Stimulated activated CD4-positive, alpha-beta T cell treated with anti-CD3 and anti-CD28 coated beads, Interleukin-1b, Interleukin-23, amount 100 ng/mL, for 4 hours (primary cell): ENCODE data around the gene ETFA.

Experiments
- DNase-seq, 2 donors: peaks; one replicate each; pipeline ENCODE4 v3.0.0-alpha.2; 2020; ENCODE audit warnings: low read depth in 2 of 2

The ETFA gene

DNA sequence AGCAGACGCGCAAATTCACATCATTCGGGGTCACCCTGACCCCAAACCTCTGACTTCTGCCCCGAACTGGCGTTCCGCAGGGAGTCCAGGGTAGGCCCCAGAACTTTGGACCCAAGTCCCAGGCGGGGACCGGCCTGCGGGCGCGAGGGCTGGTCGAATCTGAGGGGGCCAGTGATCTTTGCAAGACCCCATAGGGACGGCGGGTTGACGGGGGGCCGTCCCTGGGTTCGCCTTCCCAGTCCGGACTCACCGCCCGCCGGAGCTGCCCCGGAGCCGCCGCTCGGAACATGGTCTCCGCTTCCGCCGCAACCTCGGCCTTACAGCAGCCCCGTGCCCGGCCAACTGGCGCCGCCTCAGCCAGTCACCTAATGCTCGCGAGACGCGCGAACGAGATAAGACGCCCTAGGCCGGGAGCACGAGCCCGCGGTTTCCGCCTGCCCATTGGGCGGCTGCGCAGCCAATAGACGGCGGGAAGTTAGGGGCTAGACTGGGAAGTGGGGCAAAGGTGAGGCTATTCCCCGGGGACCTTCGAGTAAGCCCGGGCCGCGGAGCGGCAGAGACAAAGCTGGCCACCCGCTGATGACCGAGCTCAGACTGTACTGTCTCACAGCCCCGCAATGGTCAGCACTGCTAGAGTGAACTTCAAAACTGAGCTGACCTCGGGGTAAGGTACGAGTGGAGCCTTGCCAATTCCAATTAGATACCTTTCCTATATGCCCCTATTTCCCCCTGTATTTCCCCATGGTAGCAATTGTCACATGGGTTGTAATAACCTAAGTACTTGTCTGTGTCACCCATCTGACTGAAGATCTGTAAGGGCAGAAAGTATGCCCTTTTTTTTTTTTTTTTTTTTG is at the start of gene ETFA:
Gene ETFA, minus strand, starts transcription at position 370 of the 854 bp plus-strand sequence. Its CDS starts 81 bp downstream, at position 289.
- DNase-seq, result peak; percentile 78 to 89

DNA sequence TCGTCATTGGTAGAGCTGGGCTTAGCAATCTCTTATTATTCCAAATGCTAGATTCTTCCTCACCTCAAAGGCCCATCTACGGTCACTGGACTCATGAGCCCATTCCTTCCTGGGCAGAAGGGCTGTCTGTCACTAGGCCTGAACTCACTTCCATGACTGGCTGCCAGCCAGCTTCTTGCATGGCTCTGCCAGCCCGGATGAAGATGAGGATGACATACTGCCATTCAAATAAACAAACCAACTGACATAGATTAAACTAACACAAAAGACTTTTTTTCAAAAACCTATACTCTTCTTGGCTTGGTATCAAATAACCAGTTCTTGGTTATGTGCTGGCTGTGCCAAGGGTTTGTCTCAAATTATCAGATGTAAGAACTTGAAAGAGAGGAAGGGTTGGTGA is 49.1 kb upstream of the ETFA start:
- no peak for DNase-seq

DNA sequence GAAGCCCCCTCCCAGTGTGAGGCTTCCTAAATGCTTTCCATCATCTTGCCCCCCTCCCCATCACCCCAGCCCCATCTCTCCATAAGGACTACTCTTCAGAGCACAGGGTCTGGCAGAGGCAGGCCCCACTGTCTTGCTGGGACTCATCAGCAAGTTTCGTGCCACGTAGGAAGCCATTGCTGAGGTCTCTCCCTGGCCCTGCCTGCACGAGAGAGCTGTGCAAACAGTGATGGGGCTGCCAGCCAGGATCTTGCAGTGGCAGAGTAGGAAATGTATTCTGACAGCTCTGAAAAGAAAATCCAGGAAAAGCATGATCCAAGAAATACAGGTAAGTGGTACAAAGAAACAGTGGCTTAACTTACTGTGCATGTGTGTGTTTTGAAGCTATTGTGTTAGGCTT is 47.9 kb upstream of the ETFA start:
- DNase-seq, result no peak

DNA sequence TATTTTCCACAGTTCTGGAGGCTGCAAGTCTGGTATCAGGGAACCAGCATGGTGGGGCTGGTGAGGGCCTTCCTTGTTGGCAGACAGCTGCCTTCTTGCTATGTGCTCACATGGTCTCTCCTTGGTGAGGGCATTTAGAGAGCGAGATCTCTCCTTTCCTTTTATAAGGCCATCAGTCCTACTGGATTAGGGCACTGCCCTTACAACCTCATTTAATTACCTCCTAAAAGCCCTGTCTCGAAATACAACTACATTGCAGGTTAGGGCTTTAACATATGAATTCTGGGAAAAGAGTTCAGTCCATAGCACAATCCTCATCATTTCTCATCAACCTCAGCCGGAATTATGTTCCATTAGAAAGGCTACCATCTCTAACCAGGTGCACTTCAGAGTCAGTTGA is 47.2 kb upstream of the ETFA start:
- no peak for DNase-seq

DNA sequence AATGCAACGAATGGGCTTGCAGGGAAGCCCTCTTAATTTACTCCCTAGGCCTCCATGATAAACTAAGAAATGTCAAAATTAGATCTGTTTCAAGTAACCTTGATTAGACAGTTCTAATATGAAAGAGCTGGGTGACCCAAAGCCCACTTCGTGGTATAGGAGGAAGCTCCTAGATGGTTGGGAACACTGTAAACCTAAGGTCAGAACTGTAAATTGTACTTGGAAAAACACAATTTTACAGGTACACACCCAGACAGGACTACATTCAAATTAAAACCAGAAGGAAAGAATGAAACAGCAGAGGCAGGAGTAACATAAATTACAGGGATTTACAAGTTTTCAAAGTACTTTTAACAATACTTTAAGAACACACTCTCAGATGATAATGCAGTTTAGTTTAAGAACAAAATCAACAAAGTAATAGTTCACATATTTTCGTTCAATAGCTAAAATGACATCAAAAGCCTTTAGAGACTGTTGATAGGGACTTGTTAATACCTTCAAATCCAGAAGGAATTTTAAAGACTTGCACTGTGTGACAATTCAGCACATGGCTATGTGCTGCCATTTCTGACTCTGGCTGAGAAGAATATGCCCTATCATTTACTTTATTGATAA is 43.7 kb upstream of the ETFA start:
- no peak for DNase-seq

DNA sequence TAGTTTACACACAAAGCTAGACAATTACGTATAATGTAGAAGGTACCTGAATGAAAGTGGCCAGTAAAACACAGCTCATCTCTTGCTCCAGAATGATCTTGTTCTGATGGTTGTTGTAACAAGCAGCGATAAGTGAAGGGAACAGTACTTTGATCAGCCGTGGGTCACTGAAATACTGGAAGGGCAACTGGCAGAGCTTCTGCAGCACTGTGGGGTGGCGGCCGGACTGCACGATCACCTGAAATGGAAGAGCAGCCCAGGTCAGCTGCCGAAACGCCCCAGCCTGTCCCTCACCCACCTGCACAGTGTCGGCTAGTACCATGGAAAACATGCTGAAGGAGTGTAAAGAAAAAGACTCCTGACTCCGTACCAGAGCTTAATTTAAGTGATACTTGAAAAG is 42.6 kb upstream of the ETFA start:
- no peak for DNase-seq

DNA sequence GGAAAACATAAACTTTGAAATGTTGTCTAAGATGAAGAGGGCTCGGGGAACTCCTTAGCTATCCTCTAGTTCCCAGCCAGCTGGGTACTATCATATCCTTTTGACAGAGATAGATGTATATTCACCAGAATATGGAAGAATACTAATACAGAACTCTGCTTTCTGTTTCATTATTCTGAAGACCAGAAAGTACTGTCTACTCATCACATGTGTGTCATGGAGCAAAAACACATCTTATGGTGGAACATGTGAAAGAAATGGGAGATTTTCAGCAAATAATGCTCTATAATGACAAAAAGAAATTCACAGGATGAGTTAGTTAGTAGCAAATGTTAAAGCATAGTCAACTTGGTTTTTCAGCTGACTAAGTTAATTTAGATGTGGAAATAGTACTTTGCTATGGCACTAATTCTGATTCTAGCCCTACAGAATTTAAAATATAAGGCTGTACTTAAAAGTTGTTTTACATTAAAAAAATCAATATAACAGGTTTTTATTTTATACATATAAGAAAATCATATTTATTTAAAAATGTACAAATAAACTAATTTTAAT is 41.8 kb upstream of the ETFA start:
- DNase-seq, result no peak

DNA sequence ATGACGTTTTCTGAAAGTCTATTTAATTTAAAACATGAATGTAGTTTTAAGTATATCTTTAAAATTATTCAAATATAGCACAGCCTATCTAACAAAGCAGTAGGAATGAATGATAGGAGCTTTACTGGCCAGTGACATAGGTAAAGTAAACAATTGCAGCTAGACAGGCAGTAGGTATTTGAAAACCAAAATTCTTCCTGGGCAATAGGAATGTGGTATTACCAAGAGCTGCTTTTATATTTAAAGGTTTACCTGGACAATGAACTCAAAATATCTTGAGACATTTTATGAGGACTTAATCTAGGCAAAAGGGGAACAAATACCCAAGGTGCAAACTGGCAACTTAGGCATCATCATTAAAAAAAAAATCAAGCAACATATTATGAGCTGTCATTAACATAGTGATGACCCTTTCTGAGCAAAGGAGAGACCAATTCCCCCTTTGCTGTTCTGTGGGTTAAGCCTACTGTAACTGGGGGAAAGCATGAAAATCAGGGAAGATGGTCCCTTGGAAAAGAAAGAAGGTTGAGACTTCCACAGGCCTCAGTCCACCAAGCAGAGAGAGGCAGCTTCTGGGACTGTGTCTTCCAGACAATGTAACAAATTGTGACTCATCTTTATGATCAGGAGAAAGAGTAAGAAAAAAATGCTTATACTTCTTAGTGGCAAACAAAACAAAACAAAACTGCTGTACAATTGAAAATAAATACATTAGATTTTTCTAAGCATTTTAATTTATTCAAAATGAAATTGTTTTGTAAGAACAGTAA is 38.2 kb upstream of the ETFA start:
- no peak for DNase-seq

DNA sequence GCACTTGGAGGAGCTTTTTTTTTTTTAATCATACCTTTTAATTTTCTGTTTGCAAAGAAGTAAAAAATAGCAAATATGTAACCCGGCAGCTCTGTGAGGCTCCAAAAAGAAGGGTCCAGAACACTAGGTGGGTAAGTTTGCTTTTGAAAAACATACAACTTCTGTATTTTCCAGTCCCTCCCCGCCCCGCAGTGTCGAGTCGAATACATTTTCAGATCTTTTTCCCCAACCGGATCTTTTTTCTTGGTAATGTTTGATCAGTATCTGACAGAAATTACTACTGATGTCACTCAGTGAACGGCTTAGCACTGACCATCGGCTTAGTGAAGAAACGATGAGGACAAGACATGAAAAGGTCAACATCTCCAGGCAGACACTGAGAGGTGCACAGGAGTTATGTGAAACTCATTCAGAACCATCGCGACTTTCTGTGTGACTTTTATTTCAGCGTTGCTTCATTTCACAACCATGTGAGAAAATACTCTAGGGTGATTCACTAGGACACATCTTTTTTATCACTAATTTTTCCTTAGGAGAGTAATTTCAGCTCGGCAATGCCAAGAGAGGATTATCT is 36.3 kb upstream of the ETFA start:
- no peak for DNase-seq

DNA sequence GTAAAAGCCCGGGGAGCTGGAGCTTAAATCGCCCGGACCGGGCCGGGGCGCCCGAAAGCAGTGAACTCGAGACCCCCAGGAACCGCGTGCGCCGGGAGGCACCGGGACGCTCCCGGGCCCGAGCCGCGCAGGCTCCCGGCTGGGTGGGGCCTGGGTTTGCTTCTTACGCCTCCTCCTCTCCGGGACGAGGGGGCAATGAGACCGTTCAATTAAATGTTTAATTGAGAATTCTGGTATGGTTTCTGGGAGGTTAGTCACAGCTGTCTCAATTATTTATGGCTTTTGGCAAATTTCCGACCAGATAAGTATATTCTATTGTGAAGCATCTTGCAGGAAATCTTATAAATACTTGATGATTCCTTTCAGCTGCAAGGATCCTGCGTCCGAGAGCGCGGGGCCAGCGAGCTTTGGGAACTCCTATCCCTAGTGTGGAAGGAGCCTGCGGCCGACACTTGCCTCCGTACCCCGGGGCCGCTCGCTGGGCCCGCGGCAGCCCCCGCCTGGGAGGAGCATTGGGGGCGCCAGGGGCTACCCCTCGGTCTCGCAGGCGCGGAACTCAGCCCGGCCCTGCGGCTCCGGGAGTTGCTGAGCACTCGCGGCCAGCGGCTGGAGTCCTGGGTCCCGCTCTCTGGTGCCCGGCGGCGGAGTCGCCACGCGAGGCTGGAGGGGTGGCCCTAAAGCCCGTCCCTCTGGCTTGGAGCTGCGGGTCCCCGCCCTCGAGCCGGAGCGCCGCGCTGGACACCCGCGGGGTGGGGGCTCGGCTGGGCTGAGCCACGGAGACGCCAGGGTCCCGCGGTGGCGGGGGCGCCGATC is 35.6 kb upstream of the ETFA start:
- no peak for DNase-seq

DNA sequence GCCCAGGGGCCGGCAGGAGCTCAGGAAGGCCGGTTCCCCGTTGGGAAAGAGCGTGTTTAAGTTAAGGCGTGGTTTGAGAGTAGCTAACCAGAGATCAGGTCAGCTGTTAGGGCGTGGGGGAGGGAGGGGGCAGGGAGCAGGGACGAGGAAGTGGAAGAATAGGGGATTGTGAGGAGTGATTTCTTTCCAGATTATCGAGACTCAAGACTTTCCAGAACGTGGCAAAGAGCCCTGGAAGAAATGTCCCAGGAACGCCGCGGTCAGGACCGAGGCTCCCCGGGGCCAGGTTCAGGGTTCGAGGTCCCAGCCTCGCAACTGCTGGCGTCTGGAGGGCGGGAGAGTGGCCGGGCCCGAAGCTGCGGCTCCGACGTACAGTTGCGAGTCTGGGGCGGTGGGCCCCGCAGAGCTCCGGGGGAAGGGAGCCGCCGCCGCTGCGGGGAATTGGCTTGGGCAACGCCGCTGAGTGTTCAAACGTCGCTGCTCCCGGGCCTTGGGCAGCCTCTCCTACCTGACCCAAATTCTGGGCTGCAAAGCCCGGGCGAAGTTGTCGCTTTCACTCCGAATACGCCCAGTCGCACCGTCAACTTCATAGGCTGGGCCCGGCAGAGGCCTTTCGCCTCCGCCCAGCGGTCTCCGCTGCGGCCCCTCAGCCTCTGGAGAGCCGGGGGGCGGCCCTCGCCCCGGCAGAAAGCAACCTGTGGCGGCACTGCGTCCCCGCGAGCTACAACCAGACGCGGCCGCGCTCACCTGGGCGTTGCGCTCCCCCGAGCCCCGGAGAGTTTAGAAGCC is 34.8 kb upstream of the ETFA start:
- peak in 1 of 2 donors; percentile 9 for DNase-seq

DNA sequence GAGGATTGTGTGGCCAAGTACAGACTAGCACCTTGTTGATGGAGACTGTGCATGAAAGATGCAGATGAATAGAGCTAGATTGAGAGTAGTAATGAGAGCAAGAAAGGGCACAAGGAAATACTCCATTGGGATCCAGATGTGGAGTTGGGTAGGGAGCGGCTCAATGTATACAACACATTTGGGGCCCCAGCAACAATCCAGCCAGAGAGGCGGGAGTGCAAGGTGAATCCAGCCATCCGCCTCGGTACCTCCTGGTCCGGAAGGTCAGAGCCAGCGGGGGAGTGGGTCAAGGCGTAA is 34.3 kb upstream of the ETFA start:
- no peak for DNase-seq

DNA sequence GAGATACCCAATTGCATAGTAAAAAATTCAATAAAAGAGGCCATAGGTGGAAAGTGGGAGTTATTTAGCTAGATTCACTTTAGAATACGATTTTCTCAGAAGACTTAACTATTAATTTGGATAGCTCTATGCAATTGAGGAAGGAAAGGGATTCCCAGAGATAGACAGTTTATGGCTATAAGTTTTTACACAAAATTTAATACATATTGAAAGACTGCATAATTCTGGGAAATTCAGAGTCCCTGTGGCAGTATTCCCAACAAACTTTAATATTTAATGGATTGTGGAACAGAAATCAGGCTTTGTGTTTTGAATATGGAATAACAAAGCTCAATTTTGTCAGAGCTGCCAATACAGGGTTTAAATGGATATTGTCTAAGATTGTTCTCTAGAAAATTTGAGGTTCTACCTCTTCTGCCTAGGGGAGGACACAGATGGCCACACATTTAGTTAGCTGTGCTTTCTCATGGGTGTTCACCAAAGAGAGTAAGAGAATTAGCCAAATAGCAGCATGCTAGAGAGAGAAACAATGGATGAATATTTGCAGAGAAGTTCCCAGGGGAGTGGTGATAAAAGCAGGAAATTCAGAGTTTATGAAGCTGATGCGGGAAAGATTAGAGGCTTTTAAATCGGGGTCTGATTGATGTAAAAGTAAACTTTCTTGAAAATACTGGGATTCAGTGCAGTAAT is 33.8 kb upstream of the ETFA start:
- DNase-seq, result no peak

DNA sequence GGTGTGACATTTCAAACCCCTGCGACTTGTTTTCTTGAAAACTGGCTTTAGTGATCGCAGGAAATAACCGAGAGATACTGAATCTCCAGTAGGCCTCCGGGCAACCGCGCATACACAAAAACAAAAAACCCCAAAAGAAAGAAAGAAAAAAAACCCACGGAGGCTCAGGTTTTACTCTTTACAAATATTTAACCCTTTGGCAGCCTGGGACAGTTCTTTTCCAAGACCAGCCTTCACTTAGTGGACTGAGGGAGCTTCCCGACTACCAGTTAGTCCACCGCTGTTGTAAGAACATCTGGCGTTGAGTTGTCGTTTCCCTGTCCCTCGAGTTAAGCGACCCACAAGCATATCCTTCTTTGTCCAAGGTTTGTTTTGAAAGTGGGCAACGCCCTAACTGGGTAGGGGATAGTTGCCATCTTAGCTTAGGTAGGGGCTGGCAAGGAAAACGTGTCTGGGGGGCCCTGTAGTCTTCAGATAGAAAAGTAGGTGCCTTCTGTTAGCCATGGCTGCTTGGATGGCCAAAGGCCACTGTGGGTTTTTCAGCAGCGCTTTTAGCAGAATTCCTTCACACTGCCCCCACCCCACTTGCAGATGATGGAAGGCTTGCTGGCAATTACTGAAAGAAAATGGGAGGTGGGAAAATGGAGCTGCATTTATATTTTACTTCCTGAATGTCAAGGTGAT is 32.2 kb upstream of the ETFA start:
- no peak for DNase-seq

DNA sequence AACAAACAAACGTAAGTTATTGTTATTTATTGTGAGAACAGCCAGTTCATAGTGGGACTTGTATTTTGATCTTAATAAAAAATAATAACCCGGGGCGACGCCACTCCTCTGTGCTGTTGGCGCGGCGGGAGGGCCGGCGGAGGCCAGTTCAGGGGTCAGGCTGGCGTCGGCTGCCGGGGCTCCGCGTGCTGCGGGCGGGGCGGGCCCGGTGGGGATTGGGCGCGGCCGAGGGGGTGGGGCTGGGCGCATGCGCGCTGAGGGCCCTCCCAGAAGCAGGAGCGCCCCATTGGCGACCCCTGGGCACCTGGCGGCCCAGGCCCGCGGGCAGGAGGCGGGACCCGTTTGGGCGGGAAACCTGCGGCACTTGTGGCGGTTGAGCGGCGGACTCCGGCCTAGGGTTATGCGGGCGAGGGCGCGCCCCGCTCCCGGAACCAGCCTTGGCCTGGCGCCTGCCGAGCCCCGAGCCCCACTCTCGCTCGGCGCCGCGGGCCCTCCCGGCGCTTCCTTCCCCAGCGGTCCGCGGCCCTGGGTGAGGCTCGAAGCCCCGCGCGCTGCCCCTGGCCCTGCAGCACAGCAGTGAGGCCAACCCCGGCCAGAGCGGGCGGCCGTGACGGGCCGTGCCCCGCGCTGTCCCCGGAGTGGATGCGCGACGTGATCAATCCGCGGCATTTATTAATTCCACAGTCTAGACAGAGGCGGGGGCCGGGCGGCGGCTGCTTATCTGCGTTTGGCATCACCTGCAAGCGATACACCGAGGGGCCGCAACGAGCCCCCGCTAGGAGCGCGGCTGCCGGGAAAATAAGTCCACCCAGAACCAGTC is 31.3 kb upstream of the ETFA start:
- peak in 1 of 2 donors; percentile 24 for DNase-seq

DNA sequence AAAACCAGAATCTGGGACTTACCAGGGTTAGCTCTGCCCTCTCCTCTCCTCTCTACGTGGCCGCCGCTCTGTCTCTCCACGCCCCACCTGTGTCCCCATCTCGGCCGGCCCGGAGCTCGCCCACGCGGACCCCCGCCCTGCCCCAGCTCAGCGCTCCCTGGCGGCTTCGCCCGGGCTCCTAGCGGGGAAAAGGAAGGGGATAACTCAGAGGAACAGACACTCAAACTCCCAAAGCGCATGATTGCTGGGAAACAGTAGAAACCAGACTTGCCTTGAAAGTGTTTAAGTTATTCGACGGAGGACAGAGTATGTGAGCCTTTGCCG is 30.8 kb upstream of the ETFA start:
- no peak for DNase-seq

DNA sequence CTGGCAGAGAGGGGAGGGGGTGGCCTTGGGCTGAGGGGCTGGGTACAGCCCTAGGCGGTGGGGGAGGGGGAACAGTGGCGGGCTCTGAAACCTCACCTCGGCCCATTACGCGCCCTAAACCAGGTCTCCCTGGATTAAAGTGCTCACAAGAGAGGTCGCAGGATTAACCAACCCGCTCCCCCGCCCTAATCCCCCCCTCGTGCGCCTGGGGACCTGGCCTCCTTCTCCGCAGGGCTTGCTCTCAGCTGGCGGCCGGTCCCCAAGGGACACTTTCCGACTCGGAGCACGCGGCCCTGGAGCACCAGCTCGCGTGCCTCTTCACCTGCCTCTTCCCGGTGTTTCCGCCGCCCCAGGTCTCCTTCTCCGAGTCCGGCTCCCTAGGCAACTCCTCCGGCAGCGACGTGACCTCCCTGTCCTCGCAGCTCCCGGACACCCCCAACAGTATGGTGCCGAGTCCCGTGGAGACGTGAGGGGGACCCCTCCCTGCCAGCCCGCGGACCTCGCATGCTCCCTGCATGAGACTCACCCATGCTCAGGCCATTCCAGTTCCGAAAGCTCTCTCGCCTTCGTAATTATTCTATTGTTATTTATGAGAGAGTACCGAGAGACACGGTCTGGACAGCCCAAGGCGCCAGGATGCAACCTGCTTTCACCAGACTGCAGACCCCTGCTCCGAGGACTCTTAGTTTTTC is 30.2 kb upstream of the ETFA start:
- DNase-seq, result peak in 1 of 2 donors; percentile 8

DNA sequence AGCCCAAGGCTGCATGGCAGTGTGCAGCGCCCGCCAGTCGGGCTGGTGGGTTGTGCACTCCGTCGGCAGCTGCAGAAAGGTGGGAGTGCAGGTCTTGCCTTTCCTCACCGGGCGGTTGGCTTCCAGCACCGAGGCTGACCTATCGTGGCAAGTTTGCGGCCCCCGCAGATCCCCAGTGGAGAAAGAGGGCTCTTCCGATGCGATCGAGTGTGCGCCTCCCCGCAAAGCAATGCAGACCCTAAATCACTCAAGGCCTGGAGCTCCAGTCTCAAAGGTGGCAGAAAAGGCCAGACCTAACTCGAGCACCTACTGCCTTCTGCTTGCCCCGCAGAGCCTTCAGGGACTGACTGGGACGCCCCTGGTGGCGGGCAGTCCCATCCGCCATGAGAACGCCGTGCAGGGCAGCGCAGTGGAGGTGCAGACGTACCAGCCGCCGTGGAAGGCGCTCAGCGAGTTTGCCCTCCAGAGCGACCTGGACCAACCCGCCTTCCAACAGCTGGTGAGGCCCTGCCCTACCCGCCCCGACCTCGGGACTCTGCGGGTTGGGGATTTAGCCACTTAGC is 29.6 kb upstream of the ETFA start:
- peak in 1 of 2 donors; percentile 31 for DNase-seq
